Measurements from ENCODE around the gene SOD3.

DNA sequence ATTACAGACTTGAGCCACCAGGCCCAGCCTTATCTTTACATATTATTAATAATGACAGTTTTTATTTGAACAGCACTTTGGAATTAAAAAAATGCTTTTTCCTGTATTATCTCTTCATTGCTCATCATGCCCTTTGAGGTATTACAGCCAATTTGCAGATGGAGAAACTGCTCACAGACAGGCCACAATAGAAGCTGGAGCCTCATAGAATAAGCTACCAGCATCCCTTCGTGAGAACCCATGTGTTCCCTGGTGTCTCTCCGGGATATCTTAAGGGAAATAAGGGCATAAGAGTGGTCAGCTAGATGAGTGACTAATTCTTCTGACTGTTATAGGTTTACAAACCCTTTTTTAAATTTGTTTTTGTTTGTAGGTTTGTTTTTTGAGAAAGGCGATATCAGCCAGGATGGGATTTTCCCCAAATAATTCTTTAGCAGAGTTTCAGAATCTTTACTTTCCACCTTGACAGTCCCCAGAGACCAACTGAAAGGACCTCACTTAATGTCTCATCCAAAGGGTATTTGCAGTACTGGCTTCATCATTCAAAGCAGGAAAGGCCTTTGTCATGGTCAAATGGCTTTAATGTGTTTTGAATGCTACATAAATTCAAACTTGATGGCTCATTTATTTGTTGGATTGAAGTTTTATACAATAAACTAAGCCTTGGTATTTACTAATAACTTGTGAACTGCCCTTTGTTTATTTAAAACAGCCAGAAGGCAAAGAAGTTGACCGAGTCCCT lies 48.0 kb upstream of the SOD3 start:
- TF ChIP-seq TAF1 (IDR thresholded peaks at IDR 0.05; ENCODE audit: borderline replicate concordance, low read depth, low read length), result no peak
- TF ChIP-seq POLR2A (IDR thresholded peaks at IDR 0.05; ENCODE audit: low read depth, low read length), result no peak
